Stimulated activated CD4-positive, alpha-beta T cell treated with anti-CD3 and anti-CD28 coated beads, Interleukin-4, amount 100 ng/mL, for 48 hours (primary cell): Measurements from ENCODE around the gene PRR20A.
"Not testable (repeated sequence)": the region's sequence is repeated elsewhere in the genome, so short reads cannot be mapped to it uniquely, and the experiment has no call there.

Experiments used
- DNase-seq, 2 donors: peaks; one replicate each; pipeline ENCODE4 v3.0.0-alpha.2; 2020; ENCODE audit warnings: low read depth in 2 of 2

Gene PRR20A

DNA sequence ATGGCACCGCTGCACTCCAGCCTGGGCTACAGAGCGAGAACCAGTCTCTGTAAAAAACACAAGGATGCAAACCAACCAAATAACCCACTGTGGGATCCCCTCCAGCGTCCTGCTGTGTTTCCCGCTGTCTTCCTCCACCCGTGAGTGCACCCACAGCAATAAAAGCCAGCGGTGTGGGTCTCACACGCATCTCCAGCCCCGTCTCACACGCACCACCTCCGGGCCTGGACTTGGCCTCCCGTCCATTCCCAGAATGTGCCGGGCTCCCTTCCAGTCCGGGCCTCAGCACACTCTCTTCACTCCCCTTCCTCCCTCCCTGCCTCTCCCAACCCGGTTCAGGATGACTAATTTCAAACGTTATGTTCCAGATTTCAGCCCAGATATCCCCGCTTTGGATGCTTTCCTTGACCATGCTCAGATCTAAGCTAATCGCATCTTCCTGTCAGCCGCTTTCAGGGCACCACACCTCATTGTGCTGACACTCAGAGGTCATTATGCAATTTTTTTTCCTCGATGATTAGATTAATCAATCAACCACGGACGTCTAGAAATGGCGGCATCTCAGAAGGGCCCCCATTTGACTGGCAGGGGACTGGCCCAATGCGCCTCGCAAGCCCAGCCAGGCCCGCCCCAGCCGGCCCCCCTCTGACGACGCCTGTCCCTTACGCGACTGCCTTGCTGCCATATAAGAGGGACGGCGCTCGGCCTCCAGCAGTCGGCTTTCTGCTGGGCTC, at the start of gene PRR20A:
TSS of gene PRR20A (plus strand) at position 684 of the 734 bp plus-strand sequence. CDS start 387 bp downstream, outside the sequence.
- DNase-seq = not testable (repeated sequence)

DNA sequence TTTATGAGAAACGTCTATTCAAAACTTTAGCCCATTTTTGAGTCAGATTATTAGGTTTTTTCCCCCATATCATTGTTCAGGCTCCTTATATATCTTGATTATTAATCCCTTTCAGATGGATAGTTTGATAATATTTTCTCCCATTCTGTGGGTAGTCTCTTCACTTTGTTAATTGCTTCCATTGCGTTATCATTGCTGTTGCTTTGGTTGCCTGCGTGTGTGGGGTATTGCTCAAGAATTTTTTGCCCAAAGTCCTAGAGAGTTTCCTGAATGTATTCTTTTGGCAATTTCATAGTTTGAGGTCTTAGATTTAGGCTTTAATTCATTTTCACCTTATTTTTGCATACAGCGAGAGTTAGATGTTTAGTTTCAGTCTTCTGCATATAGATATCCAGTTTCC, 25.8 kb upstream of the PRR20A start:
- no peak for DNase-seq

DNA sequence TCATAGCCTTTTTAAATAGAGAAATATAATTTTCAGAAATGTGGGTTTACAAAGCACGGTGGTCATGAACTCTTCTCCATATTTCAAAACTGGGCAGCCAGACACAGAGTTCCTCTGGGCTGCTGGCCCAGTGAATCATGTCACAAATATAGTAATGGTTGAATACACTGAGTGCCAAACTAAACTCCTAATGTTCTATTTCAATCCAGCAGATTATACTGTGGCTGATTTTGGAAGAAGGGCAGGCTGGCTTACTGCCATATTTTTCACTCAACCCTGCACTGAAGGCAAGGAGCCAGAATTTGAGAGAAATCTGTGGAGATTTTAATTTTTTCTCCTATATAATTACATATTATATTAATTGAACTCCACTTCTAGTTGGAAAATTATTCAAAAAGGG, 17.0 kb upstream of the PRR20A start:
- DNase-seq = no peak

DNA sequence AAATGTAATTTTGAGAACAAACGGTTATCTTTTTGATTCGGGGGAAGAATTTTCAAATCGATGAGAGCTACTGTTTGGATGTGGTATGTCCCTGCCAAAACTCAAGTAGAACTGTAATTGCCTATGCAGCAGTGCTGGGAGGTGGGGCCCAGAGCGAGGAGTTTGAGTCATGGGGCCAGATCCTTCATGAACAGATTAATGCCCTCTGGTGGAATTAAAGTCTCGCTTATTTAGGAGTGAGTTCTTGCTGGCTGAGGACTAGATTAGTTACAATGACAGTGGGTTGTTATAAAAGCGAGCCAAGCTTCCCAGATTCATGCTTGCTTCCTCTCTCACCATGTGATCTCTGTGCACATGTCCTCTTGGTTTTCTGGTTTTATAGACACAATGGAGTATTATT, 11.8 kb upstream of the PRR20A start:
- no peak for DNase-seq

DNA sequence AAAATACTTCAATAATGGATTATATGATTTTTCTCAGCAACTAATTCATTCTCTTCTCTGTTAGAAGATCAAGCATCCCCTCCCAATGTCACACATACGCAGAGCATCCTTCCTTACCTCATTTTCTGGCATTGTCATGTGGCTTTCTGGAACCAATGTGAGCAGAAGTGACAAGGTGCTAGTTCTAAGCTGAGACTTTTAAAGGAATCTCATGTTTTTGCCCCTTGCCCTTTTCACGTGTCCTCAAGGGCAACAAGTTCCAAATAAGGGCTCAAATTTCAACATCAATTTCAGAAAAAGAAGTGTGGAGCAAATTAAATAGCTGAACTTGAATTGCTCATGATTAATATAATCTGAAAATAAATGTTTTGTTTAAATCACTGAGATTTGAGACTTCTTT, 4.6 kb upstream of the PRR20A start:
- no peak for DNase-seq

DNA sequence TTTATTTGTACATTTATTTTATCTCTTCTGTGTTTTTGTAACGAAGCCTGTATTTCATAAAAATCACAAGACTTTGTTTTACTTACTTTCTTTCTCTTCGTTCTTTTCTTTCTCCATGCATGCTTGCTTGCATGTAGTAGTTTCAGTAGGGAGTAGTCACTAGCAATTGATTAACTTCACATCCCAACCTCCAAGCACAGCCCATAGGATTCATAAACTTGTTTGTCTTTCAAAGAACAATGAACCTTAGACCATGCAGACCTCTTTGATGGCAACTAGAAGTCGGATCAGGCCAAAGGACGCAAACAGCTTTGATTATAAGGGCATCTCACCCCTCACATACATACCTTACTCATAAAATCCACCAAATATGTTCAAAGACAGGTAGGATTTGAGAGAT, 3.1 kb upstream of the PRR20A start:
- no peak for DNase-seq

DNA sequence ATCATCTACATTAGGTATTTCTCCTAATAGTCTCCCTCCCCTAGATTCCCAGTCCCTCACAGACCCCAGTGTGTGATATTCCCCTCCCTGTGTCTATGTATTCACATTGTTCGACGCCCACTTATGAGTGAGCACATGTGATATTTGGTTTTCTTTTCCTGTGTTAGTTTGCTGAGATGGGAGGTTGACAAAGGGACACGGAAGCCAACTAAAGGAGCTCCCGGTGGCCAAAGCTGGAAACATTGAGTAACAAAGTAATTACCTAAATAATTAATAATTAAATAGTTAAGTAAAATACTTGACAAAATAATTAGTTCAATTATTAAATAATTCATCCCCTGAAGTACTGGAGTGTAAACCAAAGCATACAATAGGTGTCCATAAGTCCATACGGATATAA, 1.7 kb upstream of the PRR20A start:
- no peak for DNase-seq

DNA sequence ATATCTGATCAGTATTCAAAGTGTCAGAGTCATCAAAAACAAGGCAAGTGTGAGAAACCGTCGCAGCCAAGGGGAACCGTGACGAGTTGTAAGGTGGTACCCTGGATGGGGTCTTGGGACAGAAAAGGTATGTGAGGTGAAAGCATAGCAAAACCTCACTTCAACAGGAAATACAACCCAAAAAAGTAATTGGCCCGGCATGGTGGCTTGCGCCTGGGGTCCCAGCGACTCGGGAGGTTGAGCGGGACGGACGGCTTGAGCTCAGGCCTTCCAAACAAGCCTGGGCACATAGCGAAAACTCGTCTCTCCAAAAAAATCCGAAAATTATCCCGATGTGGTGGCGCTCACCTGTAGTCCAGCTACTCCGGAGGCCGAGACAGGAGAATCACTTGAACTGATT, 937 bp upstream of the PRR20A start:
- DNase-seq = not testable (repeated sequence)

DNA sequence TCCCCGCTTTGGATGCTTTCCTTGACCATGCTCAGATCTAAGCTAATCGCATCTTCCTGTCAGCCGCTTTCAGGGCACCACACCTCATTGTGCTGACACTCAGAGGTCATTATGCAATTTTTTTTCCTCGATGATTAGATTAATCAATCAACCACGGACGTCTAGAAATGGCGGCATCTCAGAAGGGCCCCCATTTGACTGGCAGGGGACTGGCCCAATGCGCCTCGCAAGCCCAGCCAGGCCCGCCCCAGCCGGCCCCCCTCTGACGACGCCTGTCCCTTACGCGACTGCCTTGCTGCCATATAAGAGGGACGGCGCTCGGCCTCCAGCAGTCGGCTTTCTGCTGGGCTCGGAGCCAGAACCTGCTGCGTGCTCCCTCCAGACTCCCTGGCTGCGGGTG, 6.5 kb downstream of the PRR20A start, which contains the start of gene PRR20B:
TSS of gene PRR20B (plus strand) at position 301 of the 400 bp plus-strand sequence. CDS start 387 bp downstream, outside the sequence.
- DNase-seq = not testable (repeated sequence)

DNA sequence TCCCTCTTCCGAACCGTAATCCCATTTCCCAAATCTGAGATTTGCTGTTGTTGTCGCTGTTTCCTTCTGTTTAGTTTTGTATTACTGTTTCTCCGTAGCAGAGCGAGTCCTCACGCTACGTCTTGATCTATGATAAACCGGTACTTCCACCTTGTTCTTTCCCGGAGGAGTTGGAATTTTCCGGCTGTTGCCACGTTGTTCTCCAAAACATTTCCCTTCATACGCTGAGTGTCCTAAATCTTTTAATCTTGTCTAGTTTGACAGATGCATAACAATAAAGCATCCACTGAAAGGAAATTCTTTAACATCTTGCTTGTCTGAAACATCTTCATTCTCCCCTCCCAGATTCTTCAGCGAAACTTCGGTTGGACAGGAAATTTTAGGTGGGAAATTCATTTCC, 7.4 kb downstream of the PRR20A start:
- DNase-seq = not testable (repeated sequence)

DNA sequence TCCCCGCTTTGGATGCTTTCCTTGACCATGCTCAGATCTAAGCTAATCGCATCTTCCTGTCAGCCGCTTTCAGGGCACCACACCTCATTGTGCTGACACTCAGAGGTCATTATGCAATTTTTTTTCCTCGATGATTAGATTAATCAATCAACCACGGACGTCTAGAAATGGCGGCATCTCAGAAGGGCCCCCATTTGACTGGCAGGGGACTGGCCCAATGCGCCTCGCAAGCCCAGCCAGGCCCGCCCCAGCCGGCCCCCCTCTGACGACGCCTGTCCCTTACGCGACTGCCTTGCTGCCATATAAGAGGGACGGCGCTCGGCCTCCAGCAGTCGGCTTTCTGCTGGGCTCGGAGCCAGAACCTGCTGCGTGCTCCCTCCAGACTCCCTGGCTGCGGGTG, 13.0 kb downstream of the PRR20A start, which contains the start of gene PRR20C:
TSS of gene PRR20C (plus strand) at position 301 of the 400 bp plus-strand sequence. CDS start 387 bp downstream, outside the sequence.
- not testable (repeated sequence) for DNase-seq

DNA sequence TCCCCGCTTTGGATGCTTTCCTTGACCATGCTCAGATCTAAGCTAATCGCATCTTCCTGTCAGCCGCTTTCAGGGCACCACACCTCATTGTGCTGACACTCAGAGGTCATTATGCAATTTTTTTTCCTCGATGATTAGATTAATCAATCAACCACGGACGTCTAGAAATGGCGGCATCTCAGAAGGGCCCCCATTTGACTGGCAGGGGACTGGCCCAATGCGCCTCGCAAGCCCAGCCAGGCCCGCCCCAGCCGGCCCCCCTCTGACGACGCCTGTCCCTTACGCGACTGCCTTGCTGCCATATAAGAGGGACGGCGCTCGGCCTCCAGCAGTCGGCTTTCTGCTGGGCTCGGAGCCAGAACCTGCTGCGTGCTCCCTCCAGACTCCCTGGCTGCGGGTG, 19.6 kb downstream of the PRR20A start, which contains the start of gene PRR20D:
TSS of gene PRR20D (plus strand) at position 301 of the 400 bp plus-strand sequence. CDS start 387 bp downstream, outside the sequence.
- not testable (repeated sequence) for DNase-seq

DNA sequence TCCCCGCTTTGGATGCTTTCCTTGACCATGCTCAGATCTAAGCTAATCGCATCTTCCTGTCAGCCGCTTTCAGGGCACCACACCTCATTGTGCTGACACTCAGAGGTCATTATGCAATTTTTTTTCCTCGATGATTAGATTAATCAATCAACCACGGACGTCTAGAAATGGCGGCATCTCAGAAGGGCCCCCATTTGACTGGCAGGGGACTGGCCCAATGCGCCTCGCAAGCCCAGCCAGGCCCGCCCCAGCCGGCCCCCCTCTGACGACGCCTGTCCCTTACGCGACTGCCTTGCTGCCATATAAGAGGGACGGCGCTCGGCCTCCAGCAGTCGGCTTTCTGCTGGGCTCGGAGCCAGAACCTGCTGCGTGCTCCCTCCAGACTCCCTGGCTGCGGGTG, 26.2 kb downstream of the PRR20A start, which contains the start of gene PRR20E:
TSS of gene PRR20E (plus strand) at position 301 of the 400 bp plus-strand sequence. CDS start 387 bp downstream, outside the sequence.
- DNase-seq = not testable (repeated sequence)

DNA sequence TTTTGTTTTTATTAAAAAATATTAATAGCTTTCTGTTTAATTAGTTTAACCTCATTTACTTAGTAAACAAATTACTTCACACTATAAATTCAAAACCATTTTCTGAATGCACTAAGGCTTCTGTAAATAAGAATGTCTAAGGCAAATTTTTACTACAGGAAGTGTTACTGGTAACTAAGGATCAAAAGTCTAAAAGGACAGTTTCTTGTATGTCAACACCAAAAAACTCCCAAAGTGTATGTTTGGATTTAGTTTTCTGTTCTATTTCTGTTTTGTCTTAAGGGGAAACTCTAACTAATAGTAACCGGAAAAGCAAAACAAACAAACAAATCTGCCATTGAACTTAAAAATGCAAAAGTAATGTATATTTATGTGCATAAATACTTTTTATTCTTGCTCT, 50.9 kb downstream of the PRR20A start:
- DNase-seq = no peak
